G401.6 (cell line): ENCODE measurements around the gene CMTR1.
"Not testable (repeated sequence)": the region's sequence is repeated elsewhere in the genome, so short reads cannot be mapped to it uniquely, and the experiment has no call there.

Experiments used
- FAIRE-seq: peaks from 2 replicates; lab custom pipeline; 2012; peaks lifted over from hg19 to GRCh38; lab: Jason Lieb, UNC

Gene CMTR1, protein sequence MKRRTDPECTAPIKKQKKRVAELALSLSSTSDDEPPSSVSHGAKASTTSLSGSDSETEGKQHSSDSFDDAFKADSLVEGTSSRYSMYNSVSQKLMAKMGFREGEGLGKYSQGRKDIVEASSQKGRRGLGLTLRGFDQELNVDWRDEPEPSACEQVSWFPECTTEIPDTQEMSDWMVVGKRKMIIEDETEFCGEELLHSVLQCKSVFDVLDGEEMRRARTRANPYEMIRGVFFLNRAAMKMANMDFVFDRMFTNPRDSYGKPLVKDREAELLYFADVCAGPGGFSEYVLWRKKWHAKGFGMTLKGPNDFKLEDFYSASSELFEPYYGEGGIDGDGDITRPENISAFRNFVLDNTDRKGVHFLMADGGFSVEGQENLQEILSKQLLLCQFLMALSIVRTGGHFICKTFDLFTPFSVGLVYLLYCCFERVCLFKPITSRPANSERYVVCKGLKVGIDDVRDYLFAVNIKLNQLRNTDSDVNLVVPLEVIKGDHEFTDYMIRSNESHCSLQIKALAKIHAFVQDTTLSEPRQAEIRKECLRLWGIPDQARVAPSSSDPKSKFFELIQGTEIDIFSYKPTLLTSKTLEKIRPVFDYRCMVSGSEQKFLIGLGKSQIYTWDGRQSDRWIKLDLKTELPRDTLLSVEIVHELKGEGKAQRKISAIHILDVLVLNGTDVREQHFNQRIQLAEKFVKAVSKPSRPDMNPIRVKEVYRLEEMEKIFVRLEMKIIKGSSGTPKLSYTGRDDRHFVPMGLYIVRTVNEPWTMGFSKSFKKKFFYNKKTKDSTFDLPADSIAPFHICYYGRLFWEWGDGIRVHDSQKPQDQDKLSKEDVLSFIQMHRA

GRCh38 chr6:37432916-37433656 lies at the start of gene CMTR1:
Gene CMTR1, plus strand, starts transcription at chr6:37433221. Its CDS starts 2,409 bp downstream, at chr6:37435630.
- peak; percentile 71 for FAIRE-seq

DNA sequence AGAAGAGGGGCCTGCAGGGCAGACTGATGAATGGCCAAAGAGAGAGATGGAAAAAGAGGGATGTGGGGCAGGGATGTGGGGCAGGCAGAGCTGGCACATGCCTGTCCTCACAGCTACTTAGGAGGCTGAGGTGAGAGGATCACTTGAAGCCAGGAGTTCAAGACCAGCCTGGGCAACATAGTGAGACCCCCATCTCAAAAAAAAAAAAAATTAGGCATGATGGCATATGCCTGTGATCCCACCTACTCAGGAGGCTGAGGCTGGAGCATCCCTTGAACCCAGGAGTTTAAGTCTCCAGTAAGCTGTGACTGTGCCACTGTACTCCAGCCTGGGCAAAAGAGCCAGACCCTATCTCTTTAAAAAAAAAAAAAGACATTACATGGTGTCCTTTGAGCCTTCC lies 44.4 kb upstream of the CMTR1 start:
- no peak for FAIRE-seq

DNA sequence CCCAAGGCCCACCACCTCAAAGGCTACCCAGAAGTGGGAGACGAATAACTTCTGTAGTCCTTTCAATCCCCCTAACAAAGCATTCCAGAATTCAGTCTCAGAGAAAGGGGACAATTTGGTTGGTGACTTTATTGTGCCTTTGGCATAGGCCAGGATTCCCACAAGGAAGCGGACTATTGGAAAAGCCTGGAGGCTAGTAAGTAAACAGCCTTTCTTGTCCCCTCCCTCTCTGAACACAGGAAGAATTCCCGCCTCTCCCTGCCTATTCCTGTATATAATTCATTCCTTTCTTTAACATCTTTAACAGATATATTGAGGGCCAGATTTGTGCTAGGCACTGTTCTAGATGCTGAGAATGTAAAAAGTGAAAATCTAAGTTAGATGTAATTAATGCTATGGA lies 43.2 kb upstream of the CMTR1 start:
- no peak for FAIRE-seq

DNA sequence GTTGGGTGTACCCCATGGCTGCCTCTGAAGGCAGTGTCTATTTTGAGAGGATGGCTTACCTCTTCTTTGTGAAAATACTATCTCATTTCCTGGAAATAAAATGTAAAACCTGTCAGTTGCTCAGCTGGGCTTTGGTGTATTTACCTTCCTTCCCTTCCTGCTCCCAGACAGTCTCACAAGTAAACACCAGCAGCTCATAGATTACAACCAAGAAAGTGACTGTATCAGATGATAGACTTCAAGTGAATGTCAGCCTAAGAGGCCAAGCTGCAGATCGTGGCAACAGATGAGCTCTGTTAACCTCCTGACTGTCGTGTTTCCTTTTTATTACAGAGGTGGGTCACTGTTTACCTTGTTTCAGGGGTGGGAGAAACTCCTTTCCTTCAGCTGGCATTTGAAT lies 41.9 kb upstream of the CMTR1 start:
- no peak for FAIRE-seq

DNA sequence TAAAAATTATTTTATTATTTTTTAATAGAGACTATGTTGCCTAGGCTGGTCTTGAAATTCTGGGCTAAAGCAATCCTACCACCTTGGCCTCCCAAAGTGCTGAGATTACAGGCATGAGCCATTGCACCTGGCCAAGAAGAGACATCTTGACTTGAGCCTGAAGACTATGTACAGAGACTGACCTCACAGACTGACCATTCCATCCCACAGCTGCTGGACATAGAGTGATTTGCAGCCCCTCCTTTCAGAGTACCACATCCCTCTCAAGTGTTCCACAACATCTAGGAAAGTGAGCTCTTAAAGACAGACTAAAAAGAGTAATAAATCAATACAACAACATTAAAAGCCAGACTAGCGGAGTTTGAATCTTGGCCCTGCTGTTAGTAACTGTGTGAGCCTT lies 40.2 kb upstream of the CMTR1 start:
- FAIRE-seq = no peak

GRCh38 chr6:37393381-37393929 lies 39.6 kb upstream of the CMTR1 start:
- FAIRE-seq = no peak

- FAIRE-seq = no peak
Measured at GRCh38 chr6:37396571-37397180, 36.3 kb upstream of the CMTR1 start.

DNA sequence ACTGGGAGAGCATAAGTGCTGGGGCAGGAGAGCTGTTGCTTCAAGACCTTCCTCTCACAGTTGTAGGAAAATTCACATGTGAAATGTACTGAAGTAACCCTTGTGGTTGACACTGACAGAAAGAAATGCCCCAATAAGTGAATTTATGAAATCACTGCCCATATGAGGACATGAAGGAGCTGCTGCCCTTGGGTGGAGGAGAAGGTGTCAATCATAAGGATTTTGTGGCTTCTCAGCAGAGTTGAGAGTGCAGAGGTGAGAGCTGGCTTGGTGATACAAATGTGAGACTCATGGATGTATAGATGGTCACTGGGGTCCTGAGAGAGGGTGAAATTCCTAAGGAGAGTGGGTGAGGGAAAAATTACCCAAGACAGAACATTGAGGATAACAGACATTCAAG lies 33.9 kb upstream of the CMTR1 start:
- no peak for FAIRE-seq

GRCh38 chr6:37399795-37400490 lies 33.1 kb upstream of the CMTR1 start:
- FAIRE-seq = no peak

GRCh38 chr6:37401658-37402057 lies 31.4 kb upstream of the CMTR1 start:
- not testable (repeated sequence) for FAIRE-seq

DNA sequence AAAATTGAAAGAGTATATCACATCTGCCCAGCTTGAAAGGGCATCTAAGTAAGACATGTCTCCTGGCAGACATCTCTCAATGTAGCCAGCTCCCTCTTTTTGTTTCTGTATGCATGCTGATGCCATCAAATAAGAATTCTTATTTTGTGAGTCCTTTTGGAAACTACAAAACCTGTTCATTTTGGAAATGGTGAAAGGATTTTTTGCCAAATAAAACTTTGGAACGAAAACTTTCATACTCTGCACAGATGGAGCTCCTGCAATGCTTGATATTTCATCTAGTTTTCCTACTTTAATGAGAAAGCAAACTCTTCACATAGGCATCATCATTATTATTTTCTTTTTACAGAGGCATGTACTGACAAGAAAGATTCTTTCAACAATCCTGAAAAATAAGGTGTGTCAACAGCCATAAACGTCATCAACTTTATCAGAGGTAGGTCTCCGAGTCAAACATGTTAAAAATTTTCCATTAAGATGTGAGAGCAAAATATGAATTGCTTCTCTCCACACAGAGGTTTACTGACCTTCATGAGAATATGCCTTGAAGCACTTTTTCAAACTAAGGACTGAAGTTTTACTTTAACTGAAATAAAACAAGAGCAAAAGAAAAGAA lies 26.2 kb upstream of the CMTR1 start:
- FAIRE-seq = no peak

DNA sequence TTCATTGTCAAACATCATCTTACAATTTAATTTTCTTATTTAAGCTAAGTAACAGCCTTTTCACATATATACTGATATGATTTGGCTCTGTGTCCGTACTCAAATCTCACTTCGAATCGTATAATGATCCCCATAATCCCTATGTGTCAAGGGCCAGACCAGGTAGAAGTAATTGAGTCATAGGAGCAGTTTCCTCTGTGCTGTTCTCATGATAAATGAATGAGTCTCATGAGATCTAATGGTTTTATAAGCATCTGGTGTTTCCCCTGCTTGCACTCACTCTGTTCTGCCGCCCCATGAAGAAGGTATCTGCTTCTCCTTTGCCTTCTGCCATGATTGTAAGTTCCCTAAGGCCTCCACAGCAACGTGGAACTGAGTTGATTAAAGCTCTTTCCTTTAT lies 25.1 kb upstream of the CMTR1 start:
- FAIRE-seq = no peak

- no peak for FAIRE-seq
Measured at GRCh38 chr6:37409501-37409900, 23.5 kb upstream of the CMTR1 start.

- no peak for FAIRE-seq
Measured at GRCh38 chr6:37417393-37417792, 15.6 kb upstream of the CMTR1 start.

DNA sequence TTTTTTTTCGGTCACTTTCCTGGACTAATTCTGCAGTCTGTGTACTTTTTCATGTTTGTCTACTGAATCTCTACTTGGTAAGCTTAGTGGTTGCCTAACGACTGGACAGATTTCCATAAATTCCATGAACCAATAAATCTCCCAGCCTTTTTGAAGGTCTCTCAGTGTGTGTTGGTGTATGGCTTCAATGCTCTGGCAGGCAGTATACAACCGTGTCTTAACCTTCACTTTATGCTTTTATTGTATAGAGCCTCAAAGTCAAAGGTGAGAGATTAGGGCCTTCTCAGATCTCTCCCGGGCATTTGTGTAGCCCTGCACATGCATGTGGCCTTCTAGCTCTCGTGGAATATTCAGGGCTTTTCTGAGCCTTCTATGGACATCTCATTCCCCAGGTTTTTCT lies 14.3 kb upstream of the CMTR1 start:
- FAIRE-seq = no peak

DNA sequence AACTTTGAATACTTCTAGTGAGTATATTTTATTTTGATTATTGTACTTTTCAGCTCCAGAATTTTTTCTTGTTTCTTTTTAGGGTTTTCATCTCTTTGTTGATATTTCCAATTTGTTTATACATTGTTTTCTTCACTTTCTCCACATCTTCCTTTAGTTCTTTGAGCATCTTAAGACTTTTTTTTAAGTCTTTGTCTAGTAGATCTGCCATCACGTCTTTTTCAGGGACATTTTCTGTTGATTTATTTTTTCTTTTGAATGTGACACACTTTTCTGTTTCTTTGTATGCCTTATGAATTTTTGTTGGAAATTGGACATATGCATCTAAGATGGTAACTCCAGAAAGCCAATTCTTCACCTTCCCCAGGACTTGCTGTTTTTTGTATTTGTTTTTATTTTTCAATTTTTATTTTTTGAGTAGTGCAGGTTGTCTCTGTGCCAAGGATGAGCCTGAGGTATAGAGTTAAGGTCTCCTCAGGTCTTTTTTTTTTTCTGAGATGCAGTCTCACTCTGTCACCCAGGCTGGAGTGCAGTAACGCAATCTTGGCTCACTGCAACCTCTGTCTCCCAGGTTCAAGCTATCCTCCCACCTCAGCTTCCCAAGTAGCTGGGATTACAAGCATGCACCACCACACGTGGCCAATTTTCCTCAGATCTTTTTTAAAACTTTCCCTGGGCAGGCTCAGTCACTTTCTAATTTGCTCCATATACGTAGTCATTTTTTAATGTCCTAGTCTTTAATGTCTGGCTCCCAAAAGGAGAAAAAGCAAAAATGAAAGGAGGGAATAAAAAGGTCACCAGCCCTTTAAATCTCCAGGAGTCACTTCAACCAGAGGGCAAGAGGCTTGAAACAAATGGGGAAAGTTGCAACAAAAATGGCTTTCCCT lies 6.7 kb upstream of the CMTR1 start:
- FAIRE-seq = peak; percentile 50

DNA sequence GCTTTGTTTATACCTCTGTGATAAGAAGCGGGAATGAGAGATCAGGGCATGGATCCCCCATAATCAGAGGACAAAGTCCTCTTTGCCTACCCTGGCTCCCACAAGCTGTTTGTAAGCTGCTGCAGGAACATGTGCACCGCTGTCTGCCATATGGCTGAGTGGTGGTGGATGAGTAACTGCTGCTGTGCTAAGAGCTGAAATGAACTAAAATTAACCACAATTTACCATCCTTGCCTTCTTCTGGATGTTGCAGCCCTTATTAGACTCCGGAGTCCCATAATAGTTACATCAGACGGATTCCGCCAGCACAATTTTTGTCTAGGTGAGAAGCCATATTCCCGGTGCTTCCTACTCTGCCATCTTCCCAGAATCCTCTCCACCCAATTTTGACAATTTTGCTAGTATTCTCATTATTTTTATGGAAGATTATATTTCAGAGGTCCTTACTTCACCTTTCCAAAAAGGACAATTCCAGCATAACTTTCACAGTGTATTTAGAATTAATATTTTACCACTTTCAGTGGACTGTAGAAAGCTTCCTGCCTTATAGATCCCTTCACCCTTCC lies 6.0 kb upstream of the CMTR1 start:
- FAIRE-seq = no peak

DNA sequence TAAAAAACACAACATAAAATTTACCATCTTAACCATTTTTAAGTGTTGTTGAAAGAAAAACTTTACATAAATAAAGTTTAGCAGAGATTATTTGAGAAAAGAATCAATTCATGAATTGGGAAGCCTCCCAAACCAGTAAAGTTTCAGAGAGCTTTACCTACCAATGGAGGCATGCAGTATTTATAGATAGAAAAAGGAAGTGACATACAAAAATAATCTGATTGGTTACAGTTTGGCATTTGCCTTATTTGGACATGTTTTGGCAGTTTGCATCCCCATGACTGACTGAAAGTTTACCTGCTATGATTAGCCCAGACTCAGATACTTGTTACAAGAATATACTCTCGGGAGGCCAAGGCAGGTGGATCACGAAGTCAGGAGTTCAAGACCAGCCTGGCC lies 3.7 kb upstream of the CMTR1 start:
- no peak for FAIRE-seq

DNA sequence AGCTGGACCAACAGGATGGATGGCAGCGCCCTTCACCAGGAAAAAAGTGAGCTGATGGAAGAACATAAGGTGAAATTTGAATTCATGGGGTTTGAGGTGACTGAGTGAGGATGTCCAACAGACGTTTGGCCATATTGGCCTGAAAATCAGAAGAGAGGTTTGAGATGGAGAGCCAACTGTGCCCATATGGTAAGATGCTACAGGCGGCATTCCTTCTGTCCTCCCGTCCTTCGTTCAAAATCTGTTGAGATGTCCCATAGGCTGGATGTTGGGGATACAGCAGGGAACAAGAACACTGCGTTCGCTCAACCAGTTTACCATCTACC lies 468 bp upstream of the CMTR1 start:
- no peak for FAIRE-seq
